ENCODE data around the gene MYDGF.

The MYDGF gene

DNA sequence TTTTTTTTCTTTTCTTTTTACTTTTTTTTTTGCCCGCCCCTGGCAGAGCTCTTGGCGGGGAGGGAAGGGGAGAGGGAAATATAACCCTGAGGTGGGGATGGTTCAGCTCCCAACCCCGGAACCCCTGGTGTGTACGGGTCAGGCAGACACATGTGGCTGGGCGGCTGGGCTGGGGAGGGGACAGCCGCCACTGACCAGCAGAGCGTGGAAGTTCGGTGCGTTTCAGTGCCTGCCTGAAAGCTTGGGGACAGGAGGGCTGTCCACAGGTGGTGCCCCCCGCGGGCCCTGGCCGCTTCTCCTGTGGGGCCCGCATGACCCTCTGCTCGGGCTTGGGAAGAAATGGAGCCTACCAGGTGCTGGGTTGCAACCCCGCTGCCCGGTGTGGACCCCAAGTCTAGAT, 5.2 kb upstream of the MYDGF start:
- DNase-seq (ENCODE audit: low read depth), result no peak

DNA sequence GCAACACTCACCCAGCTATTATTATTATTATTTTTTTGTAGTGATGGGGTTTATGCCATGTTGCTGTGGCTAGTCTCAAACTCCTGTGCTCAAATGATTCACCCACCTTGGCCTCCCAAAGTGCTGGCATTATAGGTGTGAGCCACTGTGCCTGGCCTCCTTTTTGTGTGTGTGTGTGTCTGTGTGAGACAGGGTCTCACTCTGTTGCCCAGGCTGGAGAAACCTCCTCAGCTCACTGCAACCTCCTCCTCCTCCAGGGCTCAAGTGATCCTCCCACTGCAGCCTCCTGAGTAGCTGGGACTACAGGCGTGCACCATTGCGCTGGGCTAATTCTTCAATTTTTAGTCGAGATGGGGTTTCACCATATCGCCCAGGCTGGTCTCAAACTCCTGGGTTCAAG, 3.6 kb upstream of the MYDGF start:
- DNase-seq (ENCODE audit: low read depth), result no peak

DNA sequence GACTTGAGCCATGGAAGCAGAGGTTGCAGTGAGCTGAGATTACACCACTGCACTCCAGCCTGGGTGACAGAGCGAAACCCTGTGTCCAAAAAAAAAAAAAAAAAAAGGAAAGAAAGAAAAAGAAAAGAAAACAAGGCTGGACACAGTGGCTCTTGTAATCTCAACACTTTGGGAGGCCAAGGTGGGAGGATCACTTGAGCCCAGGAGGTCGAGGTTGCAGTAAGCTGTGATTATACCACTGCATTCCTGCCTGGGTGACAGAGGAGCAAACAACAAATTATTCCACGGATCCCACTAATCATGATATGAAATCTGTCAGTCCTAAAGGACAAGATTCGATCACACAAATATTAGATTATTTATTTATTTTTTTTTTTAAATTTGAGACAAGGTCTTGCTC, 3.1 kb upstream of the MYDGF start:
- DNase-seq (ENCODE audit: low read depth), result no peak

DNA sequence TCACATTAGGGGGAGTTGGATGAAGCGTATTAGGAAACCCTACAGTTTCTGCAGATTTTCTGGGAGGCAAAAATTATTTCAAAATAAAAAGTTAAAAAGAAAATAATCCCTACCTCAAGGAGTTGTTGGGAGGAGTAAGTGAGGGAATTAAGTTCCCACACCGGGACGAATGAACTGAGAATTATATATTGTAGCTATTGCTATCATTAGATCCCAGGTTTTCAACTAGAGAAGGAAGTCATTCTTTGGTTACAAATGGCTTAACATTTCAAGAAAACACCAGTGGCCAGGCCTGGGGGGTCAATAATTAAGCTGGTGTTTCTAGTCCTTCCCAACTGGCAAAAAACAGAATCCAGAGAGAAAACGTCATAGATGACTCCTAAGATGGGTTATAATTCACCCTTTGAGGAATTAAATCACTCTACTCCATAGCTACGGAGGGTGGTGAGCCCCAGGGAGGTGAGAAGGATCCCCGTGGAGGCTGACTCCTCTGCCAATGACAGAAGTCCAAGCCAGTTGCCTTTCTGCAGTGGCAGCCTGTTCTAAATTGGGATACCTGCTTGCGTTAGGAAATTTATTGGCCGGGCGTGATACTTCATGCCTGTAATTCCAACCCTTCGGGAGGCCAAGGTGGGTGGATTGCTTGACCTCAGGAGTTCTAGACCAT, 1.2 kb upstream of the MYDGF start:
- no peak for DNase-seq (ENCODE audit: low read depth)

DNA sequence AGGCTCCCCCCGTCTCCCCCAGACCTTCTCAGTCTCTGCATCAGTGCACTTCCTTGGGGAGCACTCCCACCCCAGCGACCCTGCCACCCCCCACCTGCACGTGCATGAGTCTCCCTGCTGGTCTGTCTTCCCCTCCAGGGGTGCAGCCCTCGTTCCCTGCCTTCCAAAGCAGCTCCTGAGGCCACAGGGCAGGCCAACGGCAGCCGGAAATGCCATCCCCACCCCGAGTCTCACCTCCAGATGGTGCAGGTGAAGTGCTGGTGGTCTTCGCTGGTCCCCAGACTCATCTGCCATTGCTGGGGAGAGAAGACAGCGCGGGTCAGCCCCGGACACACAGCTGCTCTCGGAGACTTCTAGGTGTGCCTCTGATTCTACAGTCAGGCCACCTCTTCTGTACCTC, 5.5 kb downstream of the MYDGF start:
- no peak for DNase-seq (ENCODE audit: low read depth)

DNA sequence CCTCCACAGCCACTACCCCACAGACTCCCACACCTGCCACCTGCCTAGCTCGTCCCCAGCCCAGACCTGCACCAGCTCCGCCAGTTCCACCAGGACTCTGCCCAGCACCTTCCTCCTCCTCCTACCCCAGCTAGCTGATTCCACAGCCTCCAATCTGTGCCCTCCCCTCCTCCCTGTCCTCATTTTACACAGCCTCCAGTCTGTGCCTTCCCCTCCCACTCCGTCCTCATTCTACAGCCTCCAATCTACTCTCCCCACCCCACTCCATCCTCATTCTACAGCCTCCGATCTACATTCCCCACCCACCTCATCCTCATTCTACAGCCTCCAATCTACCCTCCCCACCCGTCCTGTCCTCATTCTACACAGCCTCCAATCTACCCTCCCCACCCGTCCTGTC, 7.3 kb downstream of the MYDGF start:
- no peak for DNase-seq (ENCODE audit: low read depth)

DNA sequence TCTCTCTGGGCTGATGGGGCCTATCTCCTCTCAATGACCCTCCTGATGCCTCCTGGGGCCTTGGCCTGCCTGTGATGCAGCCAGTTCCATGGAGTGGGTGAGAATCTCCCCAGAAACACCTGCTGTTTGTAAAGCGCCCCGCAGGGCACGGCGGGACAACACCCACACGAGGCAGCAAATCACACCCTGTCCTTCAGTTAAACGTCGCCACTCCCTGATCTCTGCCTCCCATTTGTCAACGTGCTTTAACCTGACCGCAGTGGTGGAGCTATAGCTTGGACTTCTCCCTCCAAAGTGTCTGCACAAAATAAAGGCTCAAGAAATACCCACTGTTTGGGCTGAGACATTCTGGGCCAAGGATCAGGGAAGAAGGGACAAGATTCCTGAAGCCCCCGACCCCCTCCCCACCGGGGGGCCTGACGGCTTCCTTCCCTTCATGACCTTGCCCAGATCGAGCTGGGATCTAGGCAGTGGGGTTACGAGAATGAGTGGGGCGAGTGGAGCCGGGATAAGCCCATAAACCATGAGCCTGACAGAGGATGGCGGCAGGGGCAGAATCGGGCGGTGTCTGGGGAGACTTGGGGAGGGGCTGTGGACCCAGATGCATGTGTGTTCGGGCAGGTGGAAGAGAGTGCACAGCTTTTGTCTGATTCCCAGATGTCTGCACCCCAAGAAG, 8.0 kb downstream of the MYDGF start:
- DNase-seq (ENCODE audit: low read depth), result no peak

DNA sequence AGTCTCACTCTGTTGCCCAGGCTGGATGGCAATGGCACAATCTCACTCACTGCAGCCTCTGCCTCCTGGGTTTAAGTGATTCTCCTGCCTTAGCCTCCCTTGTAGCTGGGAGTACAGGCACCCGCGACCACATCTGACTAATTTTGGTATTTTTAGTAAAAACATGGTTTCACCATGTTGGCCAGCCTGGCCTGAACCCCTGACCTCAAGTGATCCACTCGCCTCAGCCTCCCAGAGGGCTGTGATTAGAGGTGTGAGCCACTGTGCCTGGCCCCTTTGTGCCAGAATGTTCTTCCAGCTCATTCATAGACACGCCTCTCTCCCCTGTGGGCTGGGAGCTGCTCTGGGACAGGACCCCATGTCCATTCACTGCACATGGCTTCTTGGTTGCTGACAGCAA, 9.1 kb downstream of the MYDGF start:
- DNase-seq (ENCODE audit: low read depth), result no peak

DNA sequence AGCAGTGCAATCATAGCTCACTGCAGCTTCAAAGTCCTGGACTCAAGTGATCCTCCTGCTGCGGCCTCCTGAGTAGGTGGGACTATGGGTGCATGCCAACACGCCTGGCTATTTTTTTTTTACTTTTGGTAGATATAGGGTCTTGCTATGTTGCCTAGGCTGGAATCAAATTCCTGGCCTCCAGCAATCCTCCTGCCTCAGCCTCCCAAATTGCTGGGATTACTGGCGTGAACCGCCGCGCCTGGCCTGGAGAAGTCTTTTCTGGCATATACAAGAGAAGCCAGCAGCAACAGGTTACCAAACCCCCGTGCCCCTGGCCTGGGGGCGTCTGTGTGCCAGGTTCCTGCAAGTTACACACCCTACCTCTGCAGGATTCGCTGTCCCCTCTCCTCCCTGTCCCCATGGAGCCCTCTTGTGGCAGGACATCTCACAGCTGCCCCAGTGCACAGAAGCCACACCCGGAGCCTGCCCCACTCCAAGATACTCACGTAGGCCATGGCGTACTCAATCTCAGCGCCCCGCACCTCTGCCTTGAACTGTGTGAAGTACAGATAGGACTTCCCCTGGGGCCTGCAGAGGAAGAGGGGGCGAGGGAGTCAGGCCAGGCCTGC, 9.9 kb downstream of the MYDGF start:
- DNase-seq (ENCODE audit: low read depth), result no peak

DNA sequence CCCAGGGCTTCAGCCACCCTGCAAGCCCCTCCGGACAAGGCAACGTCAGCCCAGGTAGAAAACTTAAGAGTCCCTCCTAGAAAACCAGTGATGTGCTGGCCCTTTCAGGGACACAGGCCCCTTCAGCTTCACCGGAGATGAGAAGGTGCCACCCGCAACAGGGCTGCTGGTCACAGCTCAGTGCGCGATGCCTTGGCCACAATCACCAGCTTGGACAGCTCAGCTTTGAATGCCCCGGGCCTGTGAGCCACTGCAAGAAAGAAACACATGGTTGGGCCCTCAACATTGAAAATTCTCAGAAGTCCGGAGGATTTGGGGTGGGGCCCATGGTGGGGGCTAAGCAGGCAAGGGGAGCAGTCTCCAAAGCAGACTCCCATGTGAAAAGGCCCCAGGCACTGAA, 12.3 kb downstream of the MYDGF start:
- no peak for DNase-seq (ENCODE audit: low read depth)

DNA sequence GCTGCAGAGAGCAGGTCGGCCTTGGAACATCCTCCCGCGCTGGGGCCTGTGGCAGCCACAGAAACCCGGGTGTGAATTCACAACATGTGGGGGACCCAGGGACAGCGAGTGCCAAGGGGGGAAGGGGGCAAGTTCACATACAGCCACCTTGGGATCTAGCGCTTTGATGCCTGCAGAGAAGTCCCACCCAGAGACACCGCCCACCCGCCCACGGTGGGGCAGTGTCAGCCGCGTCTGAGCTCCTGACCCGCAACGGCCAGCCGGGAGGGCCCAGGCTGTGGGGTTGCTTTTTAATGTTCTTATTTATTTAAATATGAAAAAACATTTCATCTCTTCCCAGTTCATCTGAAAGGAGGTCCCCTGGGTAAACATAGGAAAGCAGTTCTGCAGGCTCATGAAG, 12.9 kb downstream of the MYDGF start:
- DNase-seq (ENCODE audit: low read depth), result no peak

DNA sequence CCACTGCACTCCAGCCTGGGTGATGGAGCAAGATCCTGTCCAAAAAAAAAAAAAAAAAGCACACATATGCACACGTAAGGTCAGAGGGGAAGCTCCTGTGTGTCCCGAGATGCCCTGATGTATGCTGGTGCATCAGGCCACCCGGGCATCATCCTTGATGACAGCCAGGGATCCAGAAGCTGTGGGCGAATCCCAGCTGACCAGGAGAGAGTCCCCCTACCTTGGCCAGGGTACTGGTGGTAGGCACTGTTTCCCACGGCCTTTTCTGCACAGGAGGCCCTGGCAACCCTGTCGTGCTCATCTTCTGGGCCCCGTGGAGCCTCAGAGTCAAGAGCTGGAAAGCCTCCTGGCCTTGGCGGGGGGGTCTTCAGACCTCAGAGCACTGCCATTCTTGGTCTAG, 14.0 kb downstream of the MYDGF start:
- DNase-seq (ENCODE audit: low read depth), result no peak

DNA sequence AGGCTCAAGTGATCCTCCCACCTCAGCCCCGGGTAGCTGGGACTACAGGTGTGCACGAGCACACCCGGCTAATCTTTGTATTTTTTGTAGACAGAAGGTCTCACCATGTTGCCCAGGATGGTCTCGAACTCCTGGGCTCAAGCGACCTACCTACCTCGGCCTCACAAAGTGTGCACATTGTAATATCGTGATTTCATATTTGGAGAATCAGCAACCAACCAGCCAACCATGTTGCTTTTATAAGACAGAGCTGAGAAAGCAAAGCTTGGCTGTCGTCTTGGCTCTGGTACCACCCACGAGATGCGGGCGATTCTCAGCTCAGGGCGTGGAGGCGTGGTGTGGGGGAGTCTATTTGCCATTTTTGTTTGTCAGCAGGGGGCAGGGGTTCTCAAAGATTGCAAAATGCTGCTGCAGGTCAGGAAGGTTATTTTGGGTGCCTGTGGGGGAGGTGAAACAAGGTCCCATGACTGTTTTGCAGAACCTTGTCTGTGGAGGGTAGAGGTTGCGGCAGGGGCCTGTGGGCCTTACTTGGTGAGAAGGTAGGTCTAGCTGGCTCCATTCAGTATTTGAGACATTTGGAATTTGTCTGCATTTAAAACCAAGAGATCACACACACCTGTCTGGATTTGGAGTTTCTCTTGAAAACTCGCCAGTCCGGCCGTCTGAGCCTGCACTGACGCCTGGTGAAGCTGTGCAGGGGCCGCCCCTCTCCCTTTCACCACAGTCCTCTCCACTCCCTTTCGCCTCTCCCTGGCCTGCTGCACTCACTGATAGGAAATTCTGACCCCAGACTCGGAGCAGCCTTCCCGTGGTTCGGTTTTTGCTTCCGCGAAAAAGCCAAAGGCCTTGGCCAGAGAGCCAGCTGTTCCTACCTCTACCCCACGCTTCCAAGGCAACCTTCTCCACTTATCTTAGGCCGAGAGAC, 15.4 kb downstream of the MYDGF start:
- no peak for DNase-seq (ENCODE audit: low read depth)

DNA sequence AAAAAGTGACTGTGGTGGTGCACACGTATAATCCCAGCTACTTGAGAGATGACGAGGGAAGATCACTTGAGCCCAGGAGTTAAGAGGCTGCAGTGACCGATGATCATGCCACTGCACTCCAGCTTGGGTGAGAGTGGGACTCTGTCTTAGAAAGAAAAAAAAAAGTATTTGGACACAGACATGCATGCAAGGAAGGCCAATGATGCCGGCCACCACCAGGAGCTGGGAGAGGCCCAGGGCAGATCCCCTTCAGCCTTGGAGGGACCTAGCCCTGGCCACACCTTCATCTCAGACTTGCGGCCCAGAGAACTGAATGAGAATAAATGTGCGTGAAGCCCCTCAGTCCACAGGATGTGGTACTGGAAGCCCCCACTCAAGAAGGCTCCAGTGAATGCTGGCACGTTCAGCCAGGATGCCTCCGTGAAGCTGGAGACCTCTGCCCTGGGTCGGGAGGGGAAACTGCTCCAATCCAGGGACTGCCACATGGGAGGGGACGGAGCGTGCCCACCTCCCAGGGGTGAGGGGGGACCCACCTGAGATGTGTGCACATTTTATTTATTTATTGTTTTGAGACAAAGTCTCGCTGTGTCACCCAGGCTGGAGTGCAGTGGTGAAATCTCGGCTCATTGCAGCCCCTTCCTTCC, 16.2 kb downstream of the MYDGF start:
- no peak for DNase-seq (ENCODE audit: low read depth)

DNA sequence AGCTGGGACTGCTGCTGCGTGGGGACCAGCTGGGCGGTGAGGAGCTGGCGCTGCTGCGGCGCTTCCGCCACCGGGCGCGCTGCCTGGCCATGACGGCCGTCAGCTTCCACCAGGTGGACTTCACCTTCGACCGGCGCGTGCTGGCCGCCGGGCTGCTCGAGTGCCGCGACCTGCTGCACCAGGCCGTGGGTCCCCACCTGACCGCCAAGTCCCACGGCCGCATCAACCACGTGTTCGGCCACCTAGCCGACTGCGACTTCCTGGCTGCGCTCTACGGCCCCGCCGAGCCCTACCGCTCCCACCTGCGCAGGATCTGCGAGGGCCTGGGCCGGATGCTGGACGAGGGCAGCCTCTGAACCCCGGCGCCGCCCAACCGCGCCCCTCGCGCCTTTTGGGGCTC, 18.1 kb downstream of the MYDGF start:
- DNase-seq (ENCODE audit: low read depth), result no peak

DNA sequence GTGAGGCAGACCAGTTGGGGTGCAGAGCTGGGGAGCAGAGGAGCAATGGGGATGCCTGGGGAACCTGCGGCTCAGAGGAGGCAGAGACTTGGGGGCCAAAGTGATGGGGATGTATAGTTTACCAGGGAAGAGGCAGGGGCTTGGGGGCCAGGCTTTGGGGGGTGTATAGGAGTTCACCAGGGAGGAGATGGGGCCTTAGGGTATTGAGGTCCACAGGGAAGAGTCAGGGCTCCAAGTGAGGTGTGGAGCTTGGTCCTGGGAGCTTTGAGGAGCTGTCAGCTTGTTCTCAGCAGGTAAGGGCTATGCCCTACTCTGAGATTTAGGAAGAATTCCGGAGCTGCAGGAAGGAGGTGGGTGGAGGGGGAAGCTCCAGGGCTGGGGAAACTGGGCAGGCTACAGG, 20.0 kb downstream of the MYDGF start:
- no peak for DNase-seq (ENCODE audit: low read depth)

DNA sequence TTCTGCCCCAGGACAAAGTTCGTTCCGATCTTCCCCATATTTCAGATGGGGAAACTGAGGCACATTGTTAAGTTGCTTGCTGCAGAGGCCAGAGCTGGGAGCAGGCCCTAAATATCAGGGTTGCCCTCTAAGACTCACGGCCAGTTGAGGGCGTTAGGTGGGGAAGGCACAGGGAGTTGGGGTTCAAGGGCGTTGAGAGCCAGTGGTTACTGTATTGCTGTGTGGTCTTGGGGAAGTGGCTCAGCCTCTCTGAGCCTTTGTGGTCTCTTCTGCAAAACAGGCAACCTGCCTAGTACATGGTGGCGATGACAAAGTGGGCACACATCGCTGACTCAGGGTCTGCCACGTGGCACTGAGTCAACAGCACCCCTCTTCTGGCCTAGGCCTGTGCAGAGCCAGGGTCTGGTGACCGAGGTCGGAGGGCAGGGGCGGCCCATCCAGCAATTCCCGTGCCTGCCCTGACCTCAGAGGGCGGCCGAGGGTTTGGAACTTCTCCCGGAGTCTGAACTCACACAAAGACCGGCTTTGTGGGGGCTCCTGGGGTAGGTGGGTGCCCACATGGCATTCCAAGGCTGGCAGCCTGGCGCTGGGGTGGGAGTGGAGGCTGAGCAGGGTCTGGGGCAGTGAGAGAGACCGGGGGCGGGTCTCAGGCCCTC, 20.6 kb downstream of the MYDGF start:
- DNase-seq (ENCODE audit: low read depth), result no peak

DNA sequence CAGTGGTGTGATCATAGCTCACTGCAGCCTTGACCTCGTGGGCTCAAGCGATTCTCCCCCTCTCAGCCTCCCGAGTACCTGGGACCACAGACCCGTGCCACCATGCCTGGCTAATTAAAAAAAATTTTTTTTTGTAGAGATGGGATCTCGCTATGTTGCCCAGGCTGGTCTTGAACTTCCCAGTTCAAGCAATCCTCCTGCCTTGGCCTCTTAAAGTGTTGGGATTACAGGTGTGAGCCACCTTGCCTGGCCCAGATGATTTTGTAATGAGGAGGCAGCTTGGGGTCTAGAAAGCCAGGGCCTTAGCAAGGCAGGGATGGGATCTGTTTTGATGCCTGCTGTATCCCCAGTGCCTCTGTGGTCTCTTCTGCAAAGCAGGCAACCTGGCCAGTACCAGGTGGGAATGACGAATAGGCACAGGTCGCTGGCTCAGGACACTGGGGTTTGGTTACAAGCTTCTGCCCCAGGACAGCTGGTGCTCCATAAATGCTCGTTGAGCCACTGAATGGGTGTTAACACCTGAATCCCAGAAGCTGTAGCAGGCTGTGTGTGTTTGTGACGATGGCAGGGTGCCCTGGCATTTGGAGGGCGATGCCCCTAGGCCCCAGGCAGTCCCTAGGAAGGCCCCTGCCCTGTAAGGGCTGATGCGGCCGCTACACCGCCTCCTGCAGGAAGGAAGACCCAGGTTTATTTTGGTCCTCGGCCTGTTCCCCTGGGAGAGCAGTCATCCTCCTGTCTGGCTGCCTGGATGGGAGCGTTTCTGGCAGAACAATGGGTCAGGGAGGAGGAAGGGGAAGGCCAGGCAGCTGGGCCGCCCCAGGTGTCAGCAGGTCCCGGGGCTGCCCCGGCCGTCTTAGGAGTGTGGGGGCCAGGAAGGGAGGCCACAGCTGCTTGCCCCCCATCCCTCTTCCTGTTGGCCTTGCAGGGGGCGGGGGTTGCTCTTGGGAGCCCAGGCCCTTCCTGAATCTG, 22.2 kb downstream of the MYDGF start:
- DNase-seq (ENCODE audit: low read depth), result no peak

DNA sequence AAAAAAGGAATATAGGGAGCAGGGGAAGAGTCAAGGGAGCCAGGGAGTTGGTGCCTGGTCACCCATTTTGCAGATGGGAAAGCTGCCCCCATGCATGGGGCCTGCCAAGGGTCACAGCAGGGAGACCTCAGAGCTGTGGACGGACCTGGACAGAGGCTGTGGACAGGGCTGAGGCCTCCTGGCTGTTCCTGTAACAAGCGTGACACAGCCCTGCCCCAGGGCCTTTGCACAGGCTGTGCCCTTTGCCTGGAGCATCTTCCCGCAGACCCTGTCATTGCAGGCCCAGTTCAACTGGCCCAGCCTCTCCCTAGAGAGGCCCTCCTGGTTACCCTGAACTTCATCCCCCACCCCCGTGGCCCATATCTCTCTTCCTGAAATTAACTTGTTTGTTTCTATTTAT, 24.4 kb downstream of the MYDGF start:
- DNase-seq (ENCODE audit: low read depth), result no peak

DNA sequence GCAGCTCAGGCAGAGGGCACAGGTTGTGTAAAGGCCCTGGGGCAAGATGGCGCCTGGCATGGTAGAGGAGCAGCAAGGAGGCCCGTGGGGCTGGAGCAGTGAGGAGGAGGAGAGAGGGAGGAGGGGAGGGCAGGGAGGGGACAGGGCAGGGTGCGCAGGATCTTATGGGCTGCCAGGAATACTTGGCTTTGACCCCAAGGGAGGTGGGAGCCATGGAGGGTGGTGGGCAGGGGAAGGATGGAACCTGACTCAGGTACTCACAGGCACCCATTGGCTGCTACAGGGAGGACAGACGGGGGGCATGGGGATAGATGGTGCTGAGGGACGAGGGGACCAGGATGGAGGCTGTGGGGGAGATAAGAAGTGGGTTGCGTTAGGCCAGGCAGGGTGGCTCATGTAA, 27.5 kb downstream of the MYDGF start:
- DNase-seq (ENCODE audit: low read depth), result no peak

All from stimulated activated CD8-positive, alpha-beta memory T cell treated with anti-CD3 and anti-CD28 coated beads, Interleukin-12 subunit alpha, Interleukin-12 subunit beta, amount 100 ng/mL, for 4 hours (primary cell).